ENCODE data around the gene GPC5.
"Not testable (repeated sequence)": the region's sequence is repeated elsewhere in the genome, so short reads cannot be mapped to it uniquely, and the experiment has no call there.

The GPC5 gene

GRCh38 chr13:92433386-92433785 lies 1035.0 kb downstream of the GPC5 start:
- no peak for DNase-seq

GRCh38 chr13:92433963-92434362 lies 1035.5 kb downstream of the GPC5 start:
- DNase-seq = no peak

DNA sequence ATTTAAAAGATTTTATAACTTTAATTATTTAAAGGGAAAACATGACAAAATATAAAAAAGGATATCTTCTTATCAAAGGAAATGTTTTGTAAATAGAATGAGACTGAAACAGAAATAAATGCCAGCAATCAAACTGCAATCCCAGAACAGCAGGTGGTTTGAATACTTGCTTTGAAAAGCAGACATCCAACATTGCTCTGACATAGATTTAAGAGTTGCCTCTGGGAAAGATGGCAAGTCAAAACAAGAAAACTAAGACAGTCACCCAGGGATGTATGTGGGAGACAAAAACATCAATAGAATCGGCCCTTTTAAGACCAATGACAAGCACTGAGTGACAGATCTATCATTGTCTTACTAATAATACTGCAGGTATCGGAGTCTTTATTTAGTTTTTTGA lies 1038.5 kb downstream of the GPC5 start:
- DNase-seq = no peak

DNA sequence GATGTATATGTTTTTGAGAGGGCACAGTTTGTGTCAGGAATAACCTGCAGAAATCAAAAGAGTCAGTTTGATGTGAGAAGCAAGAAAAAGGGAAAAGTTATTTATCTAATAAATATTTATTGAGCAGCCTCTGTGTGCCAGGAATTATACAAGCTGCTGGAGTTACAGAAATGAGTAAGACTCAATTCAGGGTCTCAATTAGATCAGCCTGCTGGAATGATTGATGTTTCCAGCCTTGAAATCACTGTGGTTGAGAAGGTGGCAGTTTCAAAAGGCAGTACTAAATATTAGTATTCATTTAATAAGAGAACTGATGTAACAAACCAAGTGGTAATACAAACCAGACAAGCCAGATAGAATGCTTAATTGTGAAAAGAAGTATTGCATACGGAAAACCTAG lies 1045.8 kb downstream of the GPC5 start:
- DNase-seq = no peak

- DNase-seq = no peak
These were observed 1052.6 kb downstream of the GPC5 start for GRCh38 chr13:92451060-92451459.

DNA sequence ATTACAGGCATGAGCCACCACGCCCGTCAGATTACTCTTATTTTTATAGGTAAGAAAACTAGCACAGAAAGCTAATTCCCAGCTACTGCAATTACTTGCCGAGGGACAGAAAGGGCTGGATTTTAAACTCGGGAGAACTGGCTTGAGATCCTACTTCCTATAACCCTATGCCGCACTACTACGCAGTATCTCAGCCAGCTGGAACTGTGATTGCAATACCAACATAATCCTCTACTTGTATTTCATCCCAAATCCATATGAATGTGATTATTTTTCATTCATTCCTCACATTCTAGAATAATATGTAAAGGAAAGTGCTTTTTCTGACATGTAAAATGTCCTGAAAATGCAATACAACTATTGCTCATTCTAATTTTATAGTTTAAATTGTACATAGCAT lies 1054.4 kb downstream of the GPC5 start:
- no peak for DNase-seq

- no peak for DNase-seq
These were observed 1060.9 kb downstream of the GPC5 start for GRCh38 chr13:92459306-92459705.

GRCh38 chr13:92460479-92460878 lies 1062.1 kb downstream of the GPC5 start:
- DNase-seq = no peak

DNA sequence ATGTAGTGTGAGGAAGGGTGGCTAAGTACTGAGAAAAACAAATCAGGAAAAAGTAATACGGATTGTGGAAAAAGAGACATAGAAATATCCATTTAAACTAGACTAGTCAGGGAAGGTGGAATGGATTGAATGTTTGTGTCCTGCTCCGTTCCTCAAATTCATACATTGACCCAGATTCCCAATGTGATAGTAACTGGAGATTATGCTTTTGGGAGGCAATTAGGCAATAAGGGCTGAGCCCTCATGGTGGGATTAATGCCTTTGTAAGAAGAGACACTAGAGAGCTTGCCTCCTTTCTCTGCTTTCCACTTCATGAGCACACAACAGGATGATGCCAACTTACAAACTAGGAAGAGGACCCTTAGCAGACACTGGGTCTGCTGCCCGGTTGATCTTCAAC lies 1063.0 kb downstream of the GPC5 start:
- no peak for DNase-seq

- DNase-seq = no peak
These were observed 1063.4 kb downstream of the GPC5 start for GRCh38 chr13:92461831-92462230.

GRCh38 chr13:92463134-92463533 lies 1064.7 kb downstream of the GPC5 start:
- DNase-seq = no peak

DNA sequence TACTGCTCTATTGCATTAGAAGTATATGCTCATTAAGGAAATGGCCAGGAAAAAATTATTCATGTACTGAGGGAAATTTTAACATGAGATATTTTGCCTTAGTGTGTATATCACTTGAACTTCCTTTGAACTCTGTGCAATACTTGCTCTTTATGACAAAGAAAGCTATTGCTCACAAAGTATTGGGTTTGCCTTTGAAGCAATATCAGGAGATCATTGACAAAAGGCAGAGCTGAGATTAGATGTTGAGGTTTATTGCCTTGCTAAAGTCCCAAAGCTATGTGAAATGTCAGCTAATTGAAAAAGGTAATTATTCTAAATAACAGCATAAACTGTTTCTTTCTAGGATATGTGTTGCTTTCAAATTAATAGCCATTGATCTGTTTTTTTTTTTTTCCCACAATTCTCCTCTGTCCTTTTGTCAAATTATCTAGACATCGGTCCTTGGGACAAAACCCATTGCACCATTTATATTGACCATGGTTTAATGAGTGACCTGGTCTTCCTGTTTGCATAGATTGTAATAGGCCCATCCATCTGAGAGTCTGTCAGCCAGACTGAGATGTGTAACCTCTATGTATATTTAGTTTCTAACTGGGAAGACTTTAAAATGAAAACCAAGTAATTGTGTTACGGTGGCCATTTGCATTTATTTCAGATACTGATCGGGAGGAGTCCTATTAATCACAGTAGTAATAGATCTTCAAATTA lies 1075.5 kb downstream of the GPC5 start:
- no peak for DNase-seq

- no peak for DNase-seq
These were observed 1082.0 kb downstream of the GPC5 start for GRCh38 chr13:92480387-92480786.

DNA sequence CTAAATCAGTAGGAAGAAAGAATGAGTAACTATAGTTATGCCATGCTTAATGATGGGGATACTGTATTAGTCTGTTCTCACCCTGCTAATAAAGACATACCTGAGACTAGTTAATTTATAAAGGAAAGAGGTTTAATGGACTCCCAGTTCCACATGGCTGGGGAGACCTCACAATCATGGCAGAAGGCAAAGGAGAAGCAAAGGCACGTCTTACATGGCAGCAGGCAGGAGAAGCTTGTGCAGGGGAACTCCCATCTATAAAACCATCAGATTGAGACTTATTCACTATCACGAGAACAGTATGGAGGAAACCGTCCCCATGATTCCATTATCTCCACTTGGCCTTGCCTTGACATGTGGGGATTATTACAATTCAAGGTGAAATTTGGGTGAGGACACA lies 1084.4 kb downstream of the GPC5 start:
- not testable (repeated sequence) for DNase-seq

GRCh38 chr13:92483894-92484293 lies 1085.5 kb downstream of the GPC5 start:
- DNase-seq = no peak

DNA sequence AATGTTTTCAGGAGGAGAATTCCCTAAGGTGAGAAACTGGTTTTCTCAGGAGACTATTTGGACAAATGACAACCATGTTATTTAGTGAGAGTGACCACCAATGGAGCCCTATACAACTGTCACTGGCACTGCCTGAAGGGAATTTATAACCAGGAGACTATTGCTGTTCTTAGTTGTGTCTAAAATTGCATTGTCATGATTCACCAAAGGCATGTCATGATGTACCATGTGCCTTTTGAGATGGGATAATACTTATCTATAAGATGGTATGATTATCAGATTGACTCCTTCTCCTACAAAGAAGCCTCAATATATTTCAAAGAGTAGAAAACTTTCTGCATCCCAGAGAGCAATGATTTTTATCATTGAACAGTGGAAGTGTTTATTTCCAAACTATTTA lies 1088.8 kb downstream of the GPC5 start:
- no peak for DNase-seq

- no peak for DNase-seq
These were observed 1089.9 kb downstream of the GPC5 start for GRCh38 chr13:92488249-92488852.

- DNase-seq = no peak
These were observed 1093.4 kb downstream of the GPC5 start for GRCh38 chr13:92491839-92492238.

DNA sequence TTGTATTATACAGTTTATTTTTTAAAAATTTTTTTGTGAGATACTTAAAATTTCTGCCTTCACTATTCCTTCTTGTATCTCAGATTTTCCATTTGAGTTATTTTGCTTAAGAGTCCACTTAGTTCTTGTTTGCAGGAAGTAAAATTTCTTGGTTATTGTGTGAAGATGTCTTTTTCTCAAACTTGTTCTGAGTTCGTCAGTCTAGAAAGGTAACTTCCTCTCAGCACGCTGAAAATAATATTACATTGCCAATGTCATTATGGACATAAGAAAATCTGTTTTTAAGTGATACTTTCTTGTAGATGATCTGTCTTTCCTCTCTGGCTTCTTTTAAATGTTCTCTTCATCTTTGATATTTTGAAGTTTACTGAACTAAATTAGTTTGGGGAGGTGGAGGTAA lies 1096.5 kb downstream of the GPC5 start:
- no peak for DNase-seq

DNA sequence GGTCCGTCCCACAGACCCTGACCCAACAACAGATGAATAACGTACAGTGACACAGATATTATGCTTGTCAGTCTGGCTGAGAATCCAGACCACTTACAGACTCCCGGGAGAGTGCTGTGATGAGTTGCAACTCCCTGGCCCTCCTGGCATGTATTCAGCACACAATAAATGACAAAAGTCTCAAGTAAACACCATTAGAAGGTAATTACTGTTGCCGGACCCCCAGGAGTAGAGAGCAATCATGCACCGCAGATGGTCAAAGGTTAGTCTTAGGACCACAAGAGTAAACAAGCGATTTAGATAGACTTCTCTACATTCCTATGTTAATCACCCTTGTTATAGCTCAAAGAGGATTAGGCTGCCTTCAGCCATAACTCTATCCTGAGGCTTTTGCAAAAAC lies 1101.8 kb downstream of the GPC5 start:
- no peak for DNase-seq

DNA sequence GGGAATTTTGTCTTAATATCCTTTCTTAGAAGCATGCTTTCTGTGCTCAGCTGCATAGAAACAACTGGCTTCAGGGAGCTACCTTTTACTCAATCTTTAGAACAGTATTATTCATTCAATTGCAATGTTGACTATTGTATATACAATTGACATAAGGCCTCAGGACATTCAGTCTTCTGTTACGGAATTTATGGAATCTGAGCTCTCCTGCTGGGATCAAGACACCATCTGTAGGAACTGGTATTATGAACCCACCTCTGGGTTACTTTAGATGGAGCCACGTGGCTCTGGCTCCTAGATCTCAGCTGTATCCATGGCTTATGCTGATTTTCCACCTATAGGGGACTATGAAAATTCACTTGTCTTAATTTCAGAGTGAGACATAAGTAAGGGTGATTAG lies 1112.0 kb downstream of the GPC5 start:
- DNase-seq = no peak

DNA sequence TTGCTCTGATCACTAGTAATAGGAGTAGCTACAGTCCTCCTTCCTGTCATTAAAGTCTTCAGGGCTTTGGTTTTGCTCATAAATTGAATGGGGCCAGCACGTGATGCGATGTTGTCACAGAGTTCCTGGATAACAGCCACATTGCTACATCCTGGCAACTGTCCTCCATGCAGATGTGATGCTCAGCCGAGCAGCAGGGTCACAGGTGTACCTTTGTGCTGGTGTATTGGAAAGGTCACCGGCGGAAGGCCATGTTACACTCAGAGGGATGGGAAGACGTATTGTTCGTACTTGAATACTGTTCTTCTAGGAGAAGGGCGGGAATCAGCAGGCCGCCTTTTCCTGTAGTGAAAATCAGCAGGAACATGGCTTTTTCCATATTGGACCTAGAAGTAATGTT lies 1114.4 kb downstream of the GPC5 start:
- DNase-seq = no peak

DNA sequence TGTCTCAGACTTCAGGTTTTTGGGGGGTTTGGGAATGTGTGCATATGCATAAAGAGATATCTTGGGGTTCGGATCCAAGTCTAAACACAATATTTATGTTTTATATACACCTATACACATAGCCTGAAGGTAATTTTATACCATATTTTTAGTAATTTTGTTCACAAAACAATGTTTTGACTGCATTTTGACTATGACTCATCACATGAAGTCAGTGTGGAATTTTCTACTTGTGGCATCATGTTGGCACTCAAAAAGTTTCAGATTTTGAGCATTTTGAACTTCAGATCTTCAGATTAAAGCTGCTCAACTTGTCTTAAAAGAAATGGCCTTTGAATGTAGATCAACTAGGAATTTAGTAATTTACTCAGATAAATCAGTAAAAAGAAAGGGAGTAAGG lies 1115.3 kb downstream of the GPC5 start:
- no peak for DNase-seq

- no peak for DNase-seq
These were observed 1116.2 kb downstream of the GPC5 start for GRCh38 chr13:92514420-92515125.
